ENCODE data around the gene FGF11.

DNA sequence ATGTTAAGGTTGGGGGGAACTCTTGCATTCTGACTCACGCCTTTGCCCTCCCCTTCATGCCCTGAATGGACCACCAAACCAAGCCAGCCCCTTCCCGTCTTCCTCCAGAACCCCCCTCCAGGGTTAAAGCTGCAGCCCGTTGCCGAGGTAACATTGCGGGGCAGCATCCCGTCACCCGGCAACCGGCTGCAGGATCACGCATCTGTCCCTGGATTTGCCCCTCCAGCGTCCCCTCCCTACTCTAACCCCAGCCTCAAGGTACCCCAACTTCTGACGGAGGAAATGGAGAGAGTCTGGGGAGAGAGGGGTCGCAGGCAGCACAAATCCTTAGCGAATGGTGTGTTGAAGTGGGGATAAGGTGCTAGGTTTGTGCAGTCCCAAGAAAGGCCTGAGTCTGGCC, 32.2 kb upstream of the FGF11 start:
- TF ChIP-seq, protein P1, sequence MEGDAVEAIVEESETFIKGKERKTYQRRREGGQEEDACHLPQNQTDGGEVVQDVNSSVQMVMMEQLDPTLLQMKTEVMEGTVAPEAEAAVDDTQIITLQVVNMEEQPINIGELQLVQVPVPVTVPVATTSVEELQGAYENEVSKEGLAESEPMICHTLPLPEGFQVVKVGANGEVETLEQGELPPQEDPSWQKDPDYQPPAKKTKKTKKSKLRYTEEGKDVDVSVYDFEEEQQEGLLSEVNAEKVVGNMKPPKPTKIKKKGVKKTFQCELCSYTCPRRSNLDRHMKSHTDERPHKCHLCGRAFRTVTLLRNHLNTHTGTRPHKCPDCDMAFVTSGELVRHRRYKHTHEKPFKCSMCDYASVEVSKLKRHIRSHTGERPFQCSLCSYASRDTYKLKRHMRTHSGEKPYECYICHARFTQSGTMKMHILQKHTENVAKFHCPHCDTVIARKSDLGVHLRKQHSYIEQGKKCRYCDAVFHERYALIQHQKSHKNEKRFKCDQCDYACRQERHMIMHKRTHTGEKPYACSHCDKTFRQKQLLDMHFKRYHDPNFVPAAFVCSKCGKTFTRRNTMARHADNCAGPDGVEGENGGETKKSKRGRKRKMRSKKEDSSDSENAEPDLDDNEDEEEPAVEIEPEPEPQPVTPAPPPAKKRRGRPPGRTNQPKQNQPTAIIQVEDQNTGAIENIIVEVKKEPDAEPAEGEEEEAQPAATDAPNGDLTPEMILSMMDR (IDR thresholded peaks at IDR 0.05) = no peak
- TF ChIP-seq POLR2A (IDR thresholded peaks at IDR 0.05) = no peak
